A673 (cell line): ENCODE results near the gene PRKCH. TPM values are rescaled to one million over a fixed set of nuclear protein-coding genes. Genes with fewer than 3 reads are reported as not detected.
A peak's percentile ranks its signal among the peaks of the same experiment; 100 is the strongest.

Experiments
- BruUV-seq: library from RNA; stranded (reverse); fragments of 400-500 nt; replicated peaks from 2 replicates; lab custom pipeline; 2021; lab: Mats Ljungman, UMichigan
- CTCF ChIA-PET: fragments of 300-600 bp; sonication (Branson Sonifier 250); formaldehyde crosslinking; loops from one replicate; lab custom pipeline; 2022; ENCODE audit warnings: antibody characterized with exemption; lab: Charles Lee
- POLR2A ChIA-PET: fragments of 300-600 bp; sonication (Branson Sonifier 250); formaldehyde crosslinking; loops from one replicate; lab custom pipeline; 2022; ENCODE audit warnings: antibody characterized with exemption; ENCODE audit not compliant: low non-redundant PET; lab: Charles Lee
- DNase-seq: peaks from one replicate; pipeline ENCODE4 v3.0.0-alpha.2; 2015; ENCODE audit warnings: low spot score
- H3K27ac ChIP-seq: fragments of 200-600 bp; sonication (generic); 2 replicates; pipeline ENCODE4 v1.5.1; 2016; ENCODE audit warnings: mixed run types, low read depth, mild to moderate bottlenecking, mixed read lengths, antibody characterized with exemption, low read length; ENCODE audit not compliant: poor library complexity, severe bottlenecking
- H3K27me3 ChIP-seq: fragments of 200-600 bp; sonication (generic); replicated peaks from 2 replicates; pipeline ENCODE4 v1.6.1; 2017; ENCODE audit warnings: mixed run types, low read depth, mild to moderate bottlenecking, mixed read lengths, antibody characterized with exemption, low read length; ENCODE audit not compliant: insufficient read depth, poor library complexity
- H3K36me3 ChIP-seq: fragments of 200-600 bp; sonication (generic); 2 replicates; pipeline ENCODE4 v1.6.1; 2016; ENCODE audit warnings: mixed run types, mild to moderate bottlenecking, mixed read lengths, antibody characterized with exemption, low read length; ENCODE audit not compliant: insufficient read depth, poor library complexity, severe bottlenecking
- H3K4me1 ChIP-seq: fragments of 200-600 bp; sonication (generic); 2 replicates; pipeline ENCODE4 v1.6.1; 2017; ENCODE audit warnings: mixed run types, mild to moderate bottlenecking, mixed read lengths, antibody characterized with exemption, low read length; ENCODE audit not compliant: insufficient read depth, poor library complexity, severe bottlenecking
- H3K4me3 ChIP-seq: fragments of 200-600 bp; sonication (generic); 2 replicates; pipeline ENCODE4 v1.5.1; 2016; ENCODE audit warnings: low read depth, mixed run types, mild to moderate bottlenecking, mixed read lengths, low read length; ENCODE audit not compliant: poor library complexity, severe bottlenecking
- H3K9me3 ChIP-seq: fragments of 200-600 bp; sonication (generic); 2 replicates; pipeline ENCODE4 v1.6.1; 2016; ENCODE audit warnings: mixed run types, low read depth, mild to moderate bottlenecking, mixed read lengths, antibody characterized with exemption, low read length; ENCODE audit not compliant: poor library complexity, severe bottlenecking
- CTCF ChIP-seq: fragments of 300-800, 200-600 bp; sonication (generic); conservative IDR thresholded peaks from 2 replicates; pipeline ENCODE4 v1.5.1; 2017; ENCODE audit warnings: low read depth, mild to moderate bottlenecking, antibody characterized with exemption, low read length, moderate library complexity, mixed read lengths
- EZH2 ChIP-seq: fragments of 200-600 bp; sonication (generic); IDR thresholded peaks from 2 replicates; pipeline ENCODE4 v1.6.1; 2017; ENCODE audit warnings: borderline replicate concordance, low read depth, mild to moderate bottlenecking, mixed read lengths, antibody characterized with exemption, low read length; ENCODE audit not compliant: poor library complexity, severe bottlenecking
- intact Hi-C: fragments of 100-400 bp; cut with micrococcal nuclease; formaldehyde crosslinking; loops from one replicate; pipeline ENCODE4 v1.10.0; 2022; ENCODE audit not compliant: unreplicated experiment
- total RNA-seq: library from RNA; stranded (reverse); gene quantifications from 2 replicates; pipeline ENCODE4 v1.2.3, GENCODE V29; 2021

The PRKCH gene
- total RNA-seq, 1 experiment from 2014 or later: 1.8 TPM

- H3K27ac ChIP-seq: no peak overlapping the region
- H3K36me3 ChIP-seq: no peaks in the 10 kb centered on the region
- BruUV-seq: no TSS peak
- intact Hi-C loops: no loop called here
- DNase-seq: no peak
- no peak for TF ChIP-seq EZH2
- TF ChIP-seq CTCF: no peak
- no peaks in the 10 kb centered on the region for H3K4me1 ChIP-seq
- POLR2A ChIA-PET: no interaction called here
- CTCF ChIA-PET: no interaction called here
- H3K4me3 ChIP-seq: no peak overlapping the region
- no peaks in the 10 kb centered on the region for H3K9me3 ChIP-seq
- peaks cover 4% of the 10 kb centered on the region for H3K27me3 ChIP-seq
Measured at GRCh38 chr14:61404637-61405036, 83.3 kb downstream of the PRKCH start.

GRCh38 chr14:61406198-61406597 is 84.8 kb downstream of the PRKCH start:
- Histone ChIP-seq H3K27me3 (peaks cover 4% of the 10 kb centered on the region), H3K36me3 (no peaks in the 10 kb centered on the region), H3K9me3 (no peaks in the 10 kb centered on the region), H3K27ac (no peak overlapping the region), H3K4me3 (no peak overlapping the region), H3K4me1 (no peaks in the 10 kb centered on the region)
- DNase-seq: peak; percentile 4
- TF ChIP-seq EZH2 (no peak), CTCF (no peak)
- POLR2A ChIA-PET: no interaction called here
- intact Hi-C loops: no loop called here
- no TSS peak for BruUV-seq
- CTCF ChIA-PET: no interaction called here

DNA sequence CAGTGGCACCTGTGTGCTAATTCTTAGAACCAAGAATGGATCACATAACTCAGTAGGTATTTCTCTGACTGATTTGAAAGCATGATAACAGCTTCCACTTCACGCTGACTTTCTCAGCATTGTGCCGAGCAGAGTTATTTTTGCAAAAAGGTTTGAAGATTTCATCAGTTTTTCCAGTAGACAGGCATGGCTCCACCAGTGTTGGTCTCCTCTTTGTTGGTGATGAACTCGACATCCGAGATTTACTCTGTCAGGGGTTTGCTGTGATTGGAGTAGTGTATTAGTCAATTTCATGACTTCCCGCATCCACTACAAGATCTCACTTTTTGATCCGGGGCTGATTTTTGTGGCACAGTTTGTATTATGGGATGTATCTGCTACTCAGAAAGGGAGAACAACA is 85.3 kb downstream of the PRKCH start:
- CTCF ChIA-PET: no interaction called here
- H3K4me3 ChIP-seq: no peak overlapping the region

More for the DNA sequence above, 85.3 kb downstream of the PRKCH start:
- Histone ChIP-seq H3K4me1 (no peaks in the 10 kb centered on the region), H3K36me3 (no peaks in the 10 kb centered on the region), H3K27ac (no peak overlapping the region), H3K9me3 (no peaks in the 10 kb centered on the region), H3K27me3 (no peaks in the 10 kb centered on the region)
- POLR2A ChIA-PET: no interaction called here
- TF ChIP-seq EZH2 (no peak), CTCF (no peak)
- no TSS peak for BruUV-seq
- no peak for DNase-seq
- intact Hi-C loops: no loop called here
